HG02678 (cell line): ENCODE data around the gene CDC20B.
"Not testable (repeated sequence)": the region's sequence is repeated elsewhere in the genome, so short reads cannot be mapped to it uniquely, and the experiment has no call there.

Experiments
- ATAC-seq: cut with Tn5 transposase; IDR thresholded peaks from one replicate; pipeline ENCODE4 v1.9.1; 2021; ENCODE audit warnings: mild to moderate bottlenecking, moderate library complexity; ENCODE audit not compliant: unreplicated experiment

Gene CDC20B

DNA sequence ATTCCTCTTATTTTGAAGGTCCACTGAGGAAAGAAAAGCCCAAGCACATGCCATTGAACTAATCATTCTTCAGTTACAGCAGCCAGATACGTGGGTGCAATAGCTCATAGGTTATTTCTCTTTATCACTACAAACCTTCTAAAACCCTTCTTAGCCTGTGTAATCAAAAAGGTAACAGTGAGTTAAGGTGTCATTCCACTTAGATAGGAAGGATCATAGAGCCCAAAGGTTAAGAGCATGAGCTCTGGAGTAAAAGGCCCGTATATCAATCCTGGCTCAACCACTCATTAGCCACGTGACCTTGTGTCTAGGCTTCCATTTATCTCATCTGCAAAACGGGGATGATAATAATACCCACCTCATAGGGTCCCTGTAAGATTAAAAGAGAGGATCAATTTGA, 10.3 kb downstream of the CDC20B start:
- ATAC-seq: no peak

DNA sequence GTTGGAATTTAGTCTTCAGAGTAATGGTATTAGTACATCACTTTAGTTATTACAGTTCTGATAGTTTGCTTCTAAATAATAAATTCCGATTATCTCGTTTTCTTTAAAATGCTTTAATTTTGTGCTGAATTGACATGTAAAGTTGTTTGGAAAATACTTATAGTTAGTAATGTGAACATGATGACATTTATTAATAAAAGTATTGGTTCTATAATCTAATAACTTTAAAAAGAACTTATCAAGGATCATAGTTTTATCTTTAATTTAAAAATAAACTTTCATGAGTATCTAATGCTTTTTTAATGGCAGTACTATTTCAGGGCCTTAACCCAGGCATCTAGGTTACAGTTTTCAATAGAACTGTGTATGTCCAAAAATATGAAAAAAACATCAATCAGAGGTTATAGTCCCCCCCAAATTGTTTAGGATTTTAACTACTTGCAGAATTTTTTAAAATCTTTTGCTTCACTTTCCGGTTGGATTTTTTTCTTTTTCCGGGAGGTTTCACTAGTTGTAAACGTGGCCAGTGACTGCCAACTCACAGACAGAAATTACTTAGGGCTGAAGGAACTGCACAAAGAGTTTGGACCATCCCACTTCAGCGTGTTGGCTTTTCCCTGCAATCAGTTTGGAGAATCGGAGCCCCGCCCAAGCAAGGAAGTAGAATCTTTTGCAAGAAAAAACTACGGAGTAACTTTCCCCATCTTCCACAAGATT, 12.3 kb downstream of the CDC20B start:
- ATAC-seq: no peak

DNA sequence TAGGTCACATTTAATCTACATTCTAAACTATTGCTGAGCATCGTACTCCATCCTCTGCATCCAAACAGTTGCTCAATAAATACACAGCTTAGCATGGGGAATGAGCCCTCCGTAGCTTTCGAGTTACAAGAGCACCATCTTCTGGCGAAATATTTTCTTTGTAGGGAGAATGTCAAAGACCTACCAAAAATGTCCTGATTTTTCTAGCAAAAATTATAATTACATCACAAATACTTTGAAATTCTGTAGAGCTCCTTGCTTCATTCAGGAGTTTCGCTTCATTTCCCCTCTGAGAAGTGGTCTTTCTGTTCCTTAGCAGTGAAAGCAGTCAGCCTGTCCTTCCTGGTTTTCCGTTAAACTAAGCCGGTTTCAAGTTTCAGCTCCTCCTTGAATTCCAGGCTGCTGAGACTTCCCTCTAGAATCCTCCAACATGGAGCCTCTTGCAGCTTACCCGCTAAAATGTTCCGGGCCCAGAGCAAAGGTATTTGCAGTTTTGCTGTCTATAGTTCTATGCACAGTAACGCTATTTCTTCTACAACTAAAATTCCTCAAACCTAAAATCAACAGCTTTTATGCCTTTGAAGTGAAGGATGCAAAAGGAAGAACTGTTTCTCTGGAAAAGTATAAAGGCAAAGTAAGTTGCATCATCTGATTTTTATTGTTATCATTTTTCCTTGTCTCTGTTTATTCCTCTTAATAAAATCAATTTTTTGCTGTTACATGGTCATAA, 13.0 kb downstream of the CDC20B start, which contains the start of gene GPX8:
GPX8 (plus strand) TSS at position 409 of the 730 bp plus-strand sequence; CDS start at position 431, 22 bp downstream.
- ATAC-seq: no peak

DNA sequence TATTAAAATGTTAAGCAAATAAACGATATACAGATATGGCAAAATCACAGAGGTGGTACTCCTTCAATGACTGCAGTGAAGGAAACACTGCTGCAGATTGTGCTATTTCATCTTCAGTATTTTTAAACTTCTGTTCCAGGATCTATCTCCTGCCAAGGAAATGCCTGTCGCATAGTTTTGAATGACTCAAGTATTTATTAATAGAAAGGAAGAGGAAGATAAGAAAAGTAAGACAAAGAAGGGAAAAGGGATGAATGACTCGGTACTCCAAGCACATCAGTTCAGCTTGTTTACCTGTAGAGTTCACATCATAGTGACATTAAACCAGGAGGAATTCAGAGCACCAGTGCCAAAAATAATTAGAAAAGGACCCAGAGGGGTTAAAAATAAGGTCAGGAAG, 18.1 kb downstream of the CDC20B start:
- no peak for ATAC-seq

DNA sequence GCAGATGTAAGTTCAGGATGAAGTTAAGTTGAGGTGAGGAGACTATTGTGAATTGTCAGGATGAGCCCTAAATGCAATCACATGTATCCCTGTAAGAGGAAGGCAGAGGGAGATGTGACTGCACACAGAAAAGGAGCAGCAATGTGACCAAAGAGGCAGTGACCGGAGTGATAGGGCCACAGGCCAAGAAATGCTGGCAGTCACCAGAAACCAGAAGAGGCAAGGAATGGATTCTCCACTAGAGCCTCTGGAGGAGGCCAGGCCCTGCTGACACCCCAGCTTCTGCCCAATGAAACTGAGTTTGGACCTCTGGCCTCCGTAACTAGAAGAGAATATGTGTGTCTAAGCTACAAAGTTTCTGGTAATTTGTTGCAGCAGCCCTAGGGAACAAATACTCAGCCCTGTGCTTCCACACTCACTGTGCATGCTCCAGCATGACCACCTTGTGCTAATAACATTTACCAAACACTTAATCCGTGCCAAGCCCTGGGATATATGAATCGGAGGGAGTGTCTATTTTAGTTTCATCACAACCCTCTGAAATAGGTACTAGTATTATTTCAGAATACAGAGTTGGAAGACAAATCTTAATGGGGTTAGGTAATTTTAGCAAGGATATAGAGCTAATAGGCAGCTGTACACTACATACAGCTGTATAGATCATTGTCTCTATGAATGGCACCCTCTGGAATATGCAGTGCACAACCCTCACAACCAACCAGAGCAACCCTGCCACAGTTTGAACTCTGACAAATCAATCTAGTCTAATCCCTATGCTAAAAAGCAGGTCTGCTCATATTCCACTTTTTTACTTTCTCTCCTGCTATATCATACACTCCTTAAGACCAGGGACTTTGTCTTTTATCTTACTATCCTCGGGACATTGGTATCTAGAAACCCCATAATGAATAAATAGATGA, 20.8 kb downstream of the CDC20B start:
- no peak for ATAC-seq

DNA sequence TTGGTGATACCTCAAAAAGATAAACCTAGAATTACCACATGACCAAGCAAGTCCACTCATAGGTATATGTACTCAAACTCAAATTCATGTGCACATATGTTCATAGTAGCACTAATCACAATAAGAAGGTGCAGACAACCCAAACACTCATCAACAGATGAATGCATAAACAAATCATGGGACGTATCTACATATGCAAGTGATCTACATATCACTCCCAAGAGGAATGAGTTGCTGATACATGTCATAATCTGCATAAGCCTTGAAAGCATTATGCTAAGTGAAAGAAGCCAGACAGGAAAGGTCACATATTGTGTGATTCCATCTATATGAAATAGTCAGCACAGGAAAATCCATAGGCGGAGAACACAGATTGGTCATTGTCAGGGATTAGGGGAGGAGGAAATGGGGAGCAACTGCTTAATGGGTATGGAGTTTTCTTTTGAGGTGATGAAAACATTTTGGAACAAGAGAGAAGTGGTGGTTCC, 23.6 kb downstream of the CDC20B start:
- ATAC-seq: no peak

DNA sequence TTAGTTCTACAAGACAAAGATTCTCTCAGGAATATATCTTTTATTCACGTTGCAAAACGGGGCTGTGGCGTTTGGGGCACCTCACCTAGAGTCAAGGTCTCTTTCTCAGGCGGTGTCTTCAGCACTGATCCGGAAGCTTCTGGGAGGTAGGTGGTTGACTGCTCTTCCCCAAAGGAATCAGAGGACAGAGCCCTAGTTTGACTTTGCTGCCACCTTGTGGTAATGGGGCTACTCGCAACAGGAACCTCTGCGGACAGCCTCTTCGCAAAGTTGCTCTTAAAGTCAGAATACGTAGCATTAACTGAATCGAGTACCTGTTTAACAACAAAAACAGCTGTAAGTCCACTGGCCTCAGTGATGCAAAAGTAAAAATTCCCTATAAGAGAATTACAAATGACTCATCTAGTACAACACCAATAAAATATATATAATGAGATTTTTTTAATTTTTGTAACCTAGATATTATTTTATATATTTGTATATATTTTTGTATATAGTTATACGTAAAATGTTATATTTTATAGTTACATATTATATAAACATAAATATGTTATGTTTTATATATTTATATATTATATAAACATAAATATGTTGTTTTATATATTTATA, 26.3 kb downstream of the CDC20B start:
- peak; percentile 91 for ATAC-seq

DNA sequence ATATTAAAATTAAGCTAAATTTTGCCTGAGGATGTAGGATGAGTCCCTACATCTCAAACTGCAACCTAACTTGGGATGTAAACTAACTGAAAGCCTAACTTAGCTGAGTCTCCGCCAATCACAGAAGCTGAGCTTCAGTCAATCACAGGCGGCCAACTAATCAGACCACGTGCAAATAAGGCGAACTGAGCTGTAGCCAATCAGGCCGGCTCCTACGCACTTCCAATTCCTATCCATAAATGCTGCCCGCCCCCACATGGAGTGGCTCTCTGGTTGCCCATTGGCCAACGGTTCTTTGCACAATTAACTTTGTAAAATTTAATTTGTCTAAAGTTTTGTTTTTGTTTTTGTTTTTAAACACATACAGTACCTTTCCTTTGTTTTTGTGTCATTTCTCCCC, 26.9 kb downstream of the CDC20B start:
- ATAC-seq: no peak

DNA sequence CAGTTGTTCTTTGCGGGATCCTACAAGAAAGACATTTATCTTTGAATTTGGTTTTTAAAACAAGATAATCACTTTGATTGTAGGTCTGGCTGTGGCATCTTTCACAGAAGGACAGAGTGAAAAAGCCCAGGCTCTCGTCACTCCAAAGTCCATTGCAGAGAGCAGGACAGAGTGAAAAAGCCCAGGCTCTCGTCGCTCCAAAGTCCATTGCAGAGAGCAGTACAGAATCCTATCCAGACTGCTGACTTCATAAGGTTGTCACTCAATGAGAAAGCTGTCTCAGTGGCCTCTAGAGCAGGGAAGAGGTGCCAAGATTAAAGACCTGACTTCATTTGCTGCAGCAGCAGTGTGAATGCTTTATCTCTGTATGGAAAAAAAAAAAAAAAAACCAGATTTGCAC, 29.4 kb downstream of the CDC20B start:
- no peak for ATAC-seq

DNA sequence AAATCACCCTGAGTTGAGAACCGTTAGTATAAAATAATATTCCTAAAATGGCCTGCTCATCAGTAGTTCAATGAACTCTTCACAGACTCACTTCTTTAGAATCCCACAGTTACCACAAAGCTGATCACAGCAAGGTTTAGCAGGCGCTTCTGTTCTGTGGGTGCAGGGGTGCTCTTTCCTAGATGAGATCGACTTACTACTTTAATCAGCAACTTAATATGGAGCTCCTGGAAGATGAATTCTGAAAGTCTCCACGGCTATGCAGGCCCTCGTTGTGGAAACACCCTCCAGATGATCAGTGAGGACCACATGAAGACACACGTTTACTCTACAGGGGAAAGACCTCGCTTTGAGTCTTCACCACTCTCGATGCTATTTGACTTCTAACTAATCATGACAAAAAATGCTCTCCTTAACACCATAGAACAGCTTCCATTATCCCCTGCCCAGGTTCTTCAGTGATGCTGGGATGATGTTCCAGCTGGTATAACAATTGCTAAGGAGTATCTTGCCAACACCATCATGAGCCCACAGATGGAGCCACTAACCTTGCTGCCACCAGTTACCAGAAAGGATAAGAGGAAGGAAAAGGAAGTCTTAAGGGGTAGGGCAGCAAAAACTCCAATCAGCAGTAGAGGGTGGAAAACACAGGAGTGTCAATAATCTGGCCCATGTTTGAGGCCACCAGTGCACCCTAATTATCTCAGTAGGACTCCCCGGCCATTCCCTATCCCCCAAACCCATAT, 30.9 kb downstream of the CDC20B start:
- no peak for ATAC-seq

DNA sequence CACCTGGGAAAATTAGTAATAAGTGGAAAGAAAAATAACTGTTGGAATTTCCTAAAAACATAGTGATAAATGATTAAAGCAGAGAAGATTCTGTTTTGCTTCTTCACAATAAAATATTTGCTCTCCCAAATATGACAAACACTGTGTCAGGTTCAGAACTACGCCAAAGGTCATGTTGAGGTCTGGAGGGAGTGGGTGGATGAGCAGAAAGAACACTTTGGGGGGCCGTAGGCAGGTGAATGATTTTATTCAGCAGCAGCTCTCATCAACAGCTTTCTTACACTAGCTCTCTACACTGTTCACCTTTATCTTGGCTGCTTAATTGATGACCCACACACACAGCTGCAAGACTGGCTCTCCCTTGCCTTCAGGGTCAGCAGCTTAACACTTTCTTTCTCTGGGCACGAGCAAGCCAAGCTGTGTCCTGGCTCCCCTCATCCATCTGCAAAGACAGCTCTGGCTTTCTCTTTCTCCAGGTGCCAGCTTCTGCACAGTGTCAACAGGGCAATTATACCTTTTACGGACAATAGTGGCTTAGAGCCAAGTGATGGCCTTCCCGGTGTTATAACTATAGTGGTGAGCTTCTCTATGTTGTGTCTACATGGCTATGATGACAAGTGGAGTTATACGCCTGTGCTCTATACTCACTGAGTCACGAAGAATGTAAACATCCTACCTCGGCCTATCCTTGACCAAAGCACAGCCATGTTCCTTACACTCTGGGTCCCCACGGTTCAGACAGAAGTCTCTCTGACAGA, 31.9 kb downstream of the CDC20B start:
- ATAC-seq: no peak

DNA sequence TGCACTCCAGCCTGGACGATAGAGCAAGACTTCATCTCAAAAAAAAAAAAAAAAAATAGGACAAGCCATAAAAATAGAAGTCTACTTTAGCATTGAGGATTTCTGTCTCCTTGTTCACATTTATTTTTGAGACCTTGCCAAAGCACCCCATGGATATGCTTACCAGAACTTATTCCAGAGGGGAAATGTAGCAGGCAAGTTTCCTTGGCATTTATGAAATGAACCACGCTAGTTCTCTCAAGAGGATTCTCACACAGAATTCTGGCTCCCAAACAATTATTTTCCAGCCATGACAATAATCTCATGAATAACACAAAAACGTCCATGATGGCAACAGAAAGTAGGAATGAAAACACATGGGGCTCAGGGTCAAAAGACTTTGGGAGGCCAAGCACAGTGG, 36.5 kb downstream of the CDC20B start:
- no peak for ATAC-seq

DNA sequence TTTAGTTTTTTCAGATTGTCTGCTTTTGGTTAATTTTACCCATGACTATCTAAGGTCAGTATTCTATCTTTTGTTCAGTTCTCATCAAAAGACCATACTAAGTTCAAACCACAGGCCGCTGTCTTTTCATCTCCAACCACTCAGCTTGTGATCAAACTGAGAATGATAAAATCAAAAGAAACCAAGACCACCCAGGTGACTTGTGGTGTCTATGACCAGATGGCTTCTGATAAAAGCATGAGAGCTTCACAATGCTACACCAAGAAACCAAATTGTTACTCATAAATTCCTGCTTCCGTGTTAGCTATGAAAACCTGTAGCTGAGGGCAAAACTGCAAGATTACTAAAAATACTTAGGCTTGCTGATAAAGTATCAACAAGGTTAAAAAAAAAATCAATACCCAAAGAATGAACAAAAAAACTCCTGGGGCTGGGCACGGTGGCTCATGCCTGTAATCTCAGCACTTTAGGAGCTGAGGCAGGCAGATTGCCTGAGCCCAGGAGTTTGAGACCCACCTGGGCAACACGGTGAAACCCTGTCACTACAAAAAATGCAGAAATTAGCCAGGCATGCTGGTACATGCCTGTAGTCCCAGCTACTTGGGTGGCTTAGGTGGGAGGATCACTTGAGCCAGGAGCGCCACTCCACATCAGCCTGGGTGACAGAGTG, 38.8 kb downstream of the CDC20B start:
- no peak for ATAC-seq

DNA sequence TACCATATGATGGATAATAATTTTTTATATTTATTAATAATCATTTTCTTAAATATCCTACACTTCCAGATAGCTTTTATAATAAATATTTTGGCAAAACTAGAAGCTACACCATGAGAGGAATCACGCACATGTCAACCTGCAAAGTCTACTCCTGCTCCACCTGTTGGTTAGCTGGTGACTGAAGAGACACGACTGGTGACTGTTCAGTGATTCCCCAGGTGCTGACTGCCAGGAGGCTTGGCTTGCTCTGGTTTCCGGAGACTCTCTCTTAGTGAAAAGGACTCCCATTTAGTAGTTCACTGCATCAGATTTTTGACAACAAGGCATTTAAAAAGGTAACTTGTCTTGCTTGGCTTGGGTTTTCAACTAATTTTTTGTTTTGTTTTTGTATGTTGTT, 49.6 kb downstream of the CDC20B start:
- no peak for ATAC-seq

DNA sequence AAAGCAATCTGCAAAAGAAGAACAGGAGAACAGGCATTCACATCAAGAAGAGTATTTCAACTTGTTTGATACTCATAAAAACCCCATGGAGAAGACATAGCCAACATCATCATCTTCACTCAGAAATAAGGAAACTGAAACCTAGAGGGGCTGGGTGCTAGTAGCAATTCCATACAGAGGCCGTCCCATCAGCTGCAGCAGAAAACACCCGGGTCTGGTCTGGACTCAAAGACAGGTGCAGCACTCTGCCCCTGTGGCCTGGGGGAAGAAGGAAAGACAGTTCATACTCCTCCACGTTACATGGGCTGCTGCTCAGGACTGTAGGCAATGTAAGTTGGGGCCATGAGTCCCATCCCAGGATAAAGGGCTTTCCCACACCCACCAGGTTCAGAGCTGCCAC, 58.9 kb downstream of the CDC20B start:
- ATAC-seq: no peak

DNA sequence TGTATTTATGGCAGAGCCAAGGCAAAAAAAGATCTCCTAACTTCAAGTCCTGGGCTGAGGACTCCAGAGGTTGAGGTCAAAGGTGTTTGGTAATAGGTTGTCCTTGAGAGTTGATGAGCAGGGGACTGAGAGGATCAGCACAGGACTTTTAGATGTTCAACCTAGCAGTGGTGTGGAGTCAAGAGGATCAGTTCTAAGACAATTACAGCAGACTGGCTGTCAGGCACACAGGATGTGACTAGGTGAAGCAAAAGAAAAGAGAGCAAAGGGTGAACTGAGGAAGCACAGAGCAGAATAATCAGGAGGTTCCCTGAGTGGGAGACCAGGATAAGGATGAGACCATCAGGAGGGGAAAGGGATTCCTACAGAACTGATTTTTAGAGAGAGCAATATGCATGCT, 59.6 kb downstream of the CDC20B start:
- no peak for ATAC-seq

DNA sequence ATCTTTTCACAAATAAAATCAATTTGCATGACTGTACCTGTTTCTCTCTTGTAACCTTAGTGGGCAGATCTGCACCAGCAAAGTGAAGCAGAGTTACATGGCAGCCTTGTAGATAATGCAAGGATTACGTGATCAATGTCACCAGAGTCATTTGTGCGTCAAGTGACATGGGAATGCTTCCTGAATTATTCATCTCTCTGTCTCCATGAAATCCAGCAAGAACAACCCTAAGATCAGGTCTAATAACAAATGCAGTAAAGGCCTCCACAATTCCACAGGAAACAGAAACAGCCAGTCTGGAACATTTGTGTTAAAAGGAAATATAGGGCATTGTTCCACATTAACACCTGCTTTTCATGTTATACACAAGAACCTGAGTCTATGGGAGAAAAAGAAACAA, 62.8 kb downstream of the CDC20B start:
- ATAC-seq: no peak

DNA sequence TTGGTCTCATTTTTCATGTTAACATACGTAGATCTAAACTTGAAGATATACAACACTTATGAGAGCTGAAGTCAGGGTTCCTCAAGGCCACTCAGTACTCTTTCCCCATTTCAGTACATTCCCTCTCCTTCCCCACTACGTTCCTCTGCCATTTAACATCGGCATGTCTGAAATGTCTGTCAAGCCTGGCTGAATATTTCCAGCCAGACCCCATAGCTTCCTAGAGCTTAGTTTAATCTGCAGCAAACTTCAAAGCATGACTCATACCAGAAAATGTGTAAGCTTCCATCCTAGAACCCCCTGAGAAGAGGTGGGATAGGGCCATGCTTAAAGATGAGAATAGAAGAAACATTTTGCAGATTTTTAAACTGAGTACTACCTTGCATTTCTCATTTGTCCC, 64.3 kb downstream of the CDC20B start:
- no peak for ATAC-seq

DNA sequence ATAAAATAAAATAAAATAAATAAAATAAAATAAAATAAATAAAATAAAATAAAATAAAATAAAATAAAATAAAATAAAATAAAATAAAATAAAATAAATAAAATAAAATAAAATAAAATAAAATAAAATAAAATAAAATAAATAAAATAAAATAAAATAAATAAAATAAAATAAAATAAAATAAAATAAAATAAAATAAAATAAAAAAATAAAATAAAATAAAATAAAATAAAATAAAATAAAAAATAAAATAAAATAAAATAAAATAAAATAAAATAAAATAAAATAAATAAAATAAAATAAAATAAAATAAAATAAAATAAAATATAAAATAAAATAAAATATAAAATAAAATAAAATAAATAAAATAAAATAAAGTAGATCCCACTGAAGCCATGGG, 67.0 kb downstream of the CDC20B start:
- ATAC-seq: not testable (repeated sequence)
